ENCODE results near the gene CENPX. TPM values are rescaled to one million over a fixed set of nuclear protein-coding genes. Genes with fewer than 3 reads are reported as not detected.

CENPX gene
- total and polyA plus RNA-seq, 2 of the 13 experiments (the other 11 are each of a cell fraction or from before 2014, with no cell fraction given) = 92.7 to 170 TPM

DNA sequence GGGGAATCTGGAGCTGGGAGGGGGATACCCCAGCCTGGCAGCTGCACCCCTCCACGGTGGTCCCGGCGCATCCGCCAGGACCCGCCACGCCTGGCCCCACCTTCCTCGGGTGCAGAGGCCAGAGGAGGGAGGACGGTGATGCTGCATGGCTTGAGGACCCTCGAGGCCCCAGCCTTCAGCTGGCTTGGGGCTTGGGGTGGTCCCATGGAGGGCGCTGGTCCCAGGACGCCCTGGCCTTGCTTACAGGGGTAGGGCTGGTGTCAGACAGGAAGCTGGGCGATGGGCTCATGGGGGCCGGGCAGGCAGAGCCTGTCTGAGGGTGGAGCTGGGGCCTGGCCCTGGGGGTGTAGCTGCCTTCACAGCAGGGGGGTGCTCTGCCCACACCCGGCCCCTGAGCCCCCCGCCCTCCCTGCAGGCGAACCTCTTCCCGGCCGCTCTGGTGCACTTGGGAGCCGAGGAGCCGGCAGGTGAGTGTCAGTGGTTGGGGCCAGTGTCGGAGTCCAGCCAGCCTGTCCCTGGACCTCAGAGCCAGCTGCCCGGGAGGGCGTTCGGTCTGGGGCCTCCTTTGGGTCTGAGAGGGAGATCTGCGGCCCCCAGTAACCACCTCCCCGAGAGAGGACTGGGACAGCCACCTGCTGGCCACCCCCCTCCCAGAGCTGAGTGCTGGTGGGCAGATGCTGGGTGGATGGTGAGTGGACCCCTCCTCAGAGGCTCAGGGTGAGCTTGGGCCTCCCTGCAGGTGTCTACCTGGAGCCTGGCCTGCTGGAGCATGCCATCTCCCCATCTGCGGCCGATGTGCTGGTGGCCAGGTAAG is 6.4 kb downstream of the CENPX start (continued):
- TF ChIP-seq, protein P1, sequence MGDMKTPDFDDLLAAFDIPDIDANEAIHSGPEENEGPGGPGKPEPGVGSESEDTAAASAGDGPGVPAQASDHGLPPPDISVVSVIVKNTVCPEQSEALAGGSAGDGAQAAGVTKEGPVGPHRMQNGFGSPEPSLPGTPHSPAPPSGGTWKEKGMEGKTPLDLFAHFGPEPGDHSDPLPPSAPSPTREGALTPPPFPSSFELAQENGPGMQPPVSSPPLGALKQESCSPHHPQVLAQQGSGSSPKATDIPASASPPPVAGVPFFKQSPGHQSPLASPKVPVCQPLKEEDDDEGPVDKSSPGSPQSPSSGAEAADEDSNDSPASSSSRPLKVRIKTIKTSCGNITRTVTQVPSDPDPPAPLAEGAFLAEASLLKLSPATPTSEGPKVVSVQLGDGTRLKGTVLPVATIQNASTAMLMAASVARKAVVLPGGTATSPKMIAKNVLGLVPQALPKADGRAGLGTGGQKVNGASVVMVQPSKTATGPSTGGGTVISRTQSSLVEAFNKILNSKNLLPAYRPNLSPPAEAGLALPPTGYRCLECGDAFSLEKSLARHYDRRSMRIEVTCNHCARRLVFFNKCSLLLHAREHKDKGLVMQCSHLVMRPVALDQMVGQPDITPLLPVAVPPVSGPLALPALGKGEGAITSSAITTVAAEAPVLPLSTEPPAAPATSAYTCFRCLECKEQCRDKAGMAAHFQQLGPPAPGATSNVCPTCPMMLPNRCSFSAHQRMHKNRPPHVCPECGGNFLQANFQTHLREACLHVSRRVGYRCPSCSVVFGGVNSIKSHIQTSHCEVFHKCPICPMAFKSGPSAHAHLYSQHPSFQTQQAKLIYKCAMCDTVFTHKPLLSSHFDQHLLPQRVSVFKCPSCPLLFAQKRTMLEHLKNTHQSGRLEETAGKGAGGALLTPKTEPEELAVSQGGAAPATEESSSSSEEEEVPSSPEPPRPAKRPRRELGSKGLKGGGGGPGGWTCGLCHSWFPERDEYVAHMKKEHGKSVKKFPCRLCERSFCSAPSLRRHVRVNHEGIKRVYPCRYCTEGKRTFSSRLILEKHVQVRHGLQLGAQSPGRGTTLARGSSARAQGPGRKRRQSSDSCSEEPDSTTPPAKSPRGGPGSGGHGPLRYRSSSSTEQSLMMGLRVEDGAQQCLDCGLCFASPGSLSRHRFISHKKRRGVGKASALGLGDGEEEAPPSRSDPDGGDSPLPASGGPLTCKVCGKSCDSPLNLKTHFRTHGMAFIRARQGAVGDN (CRISPR knock-in tag; IDR thresholded peaks at IDR 0.05) = peak; percentile 39; the same call in 1 of the 2 replicates
- no peak for TF ChIP-seq WIZ (CRISPR knock-in tag; IDR thresholded peaks at IDR 0.05)
- TF ChIP-seq, protein P2, sequence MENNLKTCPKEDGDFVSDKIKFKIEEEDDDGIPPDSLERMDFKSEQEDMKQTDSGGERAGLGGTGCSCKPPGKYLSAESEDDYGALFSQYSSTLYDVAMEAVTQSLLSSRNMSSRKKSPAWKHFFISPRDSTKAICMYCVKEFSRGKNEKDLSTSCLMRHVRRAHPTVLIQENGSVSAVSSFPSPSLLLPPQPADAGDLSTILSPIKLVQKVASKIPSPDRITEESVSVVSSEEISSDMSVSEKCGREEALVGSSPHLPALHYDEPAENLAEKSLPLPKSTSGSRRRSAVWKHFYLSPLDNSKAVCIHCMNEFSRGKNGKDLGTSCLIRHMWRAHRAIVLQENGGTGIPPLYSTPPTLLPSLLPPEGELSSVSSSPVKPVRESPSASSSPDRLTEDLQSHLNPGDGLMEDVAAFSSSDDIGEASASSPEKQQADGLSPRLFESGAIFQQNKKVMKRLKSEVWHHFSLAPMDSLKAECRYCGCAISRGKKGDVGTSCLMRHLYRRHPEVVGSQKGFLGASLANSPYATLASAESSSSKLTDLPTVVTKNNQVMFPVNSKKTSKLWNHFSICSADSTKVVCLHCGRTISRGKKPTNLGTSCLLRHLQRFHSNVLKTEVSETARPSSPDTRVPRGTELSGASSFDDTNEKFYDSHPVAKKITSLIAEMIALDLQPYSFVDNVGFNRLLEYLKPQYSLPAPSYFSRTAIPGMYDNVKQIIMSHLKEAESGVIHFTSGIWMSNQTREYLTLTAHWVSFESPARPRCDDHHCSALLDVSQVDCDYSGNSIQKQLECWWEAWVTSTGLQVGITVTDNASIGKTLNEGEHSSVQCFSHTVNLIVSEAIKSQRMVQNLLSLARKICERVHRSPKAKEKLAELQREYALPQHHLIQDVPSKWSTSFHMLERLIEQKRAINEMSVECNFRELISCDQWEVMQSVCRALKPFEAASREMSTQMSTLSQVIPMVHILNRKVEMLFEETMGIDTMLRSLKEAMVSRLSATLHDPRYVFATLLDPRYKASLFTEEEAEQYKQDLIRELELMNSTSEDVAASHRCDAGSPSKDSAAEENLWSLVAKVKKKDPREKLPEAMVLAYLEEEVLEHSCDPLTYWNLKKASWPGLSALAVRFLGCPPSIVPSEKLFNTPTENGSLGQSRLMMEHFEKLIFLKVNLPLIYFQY (CRISPR knock-in tag; IDR thresholded peaks at IDR 0.05; ENCODE audit: borderline replicate concordance) = no peak
- TF ChIP-seq, protein P3, sequence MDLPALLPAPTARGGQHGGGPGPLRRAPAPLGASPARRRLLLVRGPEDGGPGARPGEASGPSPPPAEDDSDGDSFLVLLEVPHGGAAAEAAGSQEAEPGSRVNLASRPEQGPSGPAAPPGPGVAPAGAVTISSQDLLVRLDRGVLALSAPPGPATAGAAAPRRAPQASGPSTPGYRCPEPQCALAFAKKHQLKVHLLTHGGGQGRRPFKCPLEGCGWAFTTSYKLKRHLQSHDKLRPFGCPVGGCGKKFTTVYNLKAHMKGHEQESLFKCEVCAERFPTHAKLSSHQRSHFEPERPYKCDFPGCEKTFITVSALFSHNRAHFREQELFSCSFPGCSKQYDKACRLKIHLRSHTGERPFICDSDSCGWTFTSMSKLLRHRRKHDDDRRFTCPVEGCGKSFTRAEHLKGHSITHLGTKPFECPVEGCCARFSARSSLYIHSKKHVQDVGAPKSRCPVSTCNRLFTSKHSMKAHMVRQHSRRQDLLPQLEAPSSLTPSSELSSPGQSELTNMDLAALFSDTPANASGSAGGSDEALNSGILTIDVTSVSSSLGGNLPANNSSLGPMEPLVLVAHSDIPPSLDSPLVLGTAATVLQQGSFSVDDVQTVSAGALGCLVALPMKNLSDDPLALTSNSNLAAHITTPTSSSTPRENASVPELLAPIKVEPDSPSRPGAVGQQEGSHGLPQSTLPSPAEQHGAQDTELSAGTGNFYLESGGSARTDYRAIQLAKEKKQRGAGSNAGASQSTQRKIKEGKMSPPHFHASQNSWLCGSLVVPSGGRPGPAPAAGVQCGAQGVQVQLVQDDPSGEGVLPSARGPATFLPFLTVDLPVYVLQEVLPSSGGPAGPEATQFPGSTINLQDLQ (CRISPR knock-in tag; IDR thresholded peaks at IDR 0.05) = no peak
- TF ChIP-seq, protein P4, sequence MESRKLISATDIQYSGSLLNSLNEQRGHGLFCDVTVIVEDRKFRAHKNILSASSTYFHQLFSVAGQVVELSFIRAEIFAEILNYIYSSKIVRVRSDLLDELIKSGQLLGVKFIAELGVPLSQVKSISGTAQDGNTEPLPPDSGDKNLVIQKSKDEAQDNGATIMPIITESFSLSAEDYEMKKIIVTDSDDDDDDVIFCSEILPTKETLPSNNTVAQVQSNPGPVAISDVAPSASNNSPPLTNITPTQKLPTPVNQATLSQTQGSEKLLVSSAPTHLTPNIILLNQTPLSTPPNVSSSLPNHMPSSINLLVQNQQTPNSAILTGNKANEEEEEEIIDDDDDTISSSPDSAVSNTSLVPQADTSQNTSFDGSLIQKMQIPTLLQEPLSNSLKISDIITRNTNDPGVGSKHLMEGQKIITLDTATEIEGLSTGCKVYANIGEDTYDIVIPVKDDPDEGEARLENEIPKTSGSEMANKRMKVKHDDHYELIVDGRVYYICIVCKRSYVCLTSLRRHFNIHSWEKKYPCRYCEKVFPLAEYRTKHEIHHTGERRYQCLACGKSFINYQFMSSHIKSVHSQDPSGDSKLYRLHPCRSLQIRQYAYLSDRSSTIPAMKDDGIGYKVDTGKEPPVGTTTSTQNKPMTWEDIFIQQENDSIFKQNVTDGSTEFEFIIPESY (CRISPR knock-in tag; IDR thresholded peaks at IDR 0.05) = peak; percentile 91
- TF ChIP-seq ZNF589 (CRISPR knock-in tag; conservative IDR thresholded peaks at IDR 0.05) = peak; percentile 57; the same call in 1 of the 2 replicates
- TF ChIP-seq ZNF225 (CRISPR knock-in tag; IDR thresholded peaks at IDR 0.05) = 0 out of 2 replicates have a peak, but pooled peaks have one; percentile 36
- peak; percentile 98 for TF ChIP-seq AKAP8 (CRISPR knock-in tag; IDR thresholded peaks at IDR 0.05)
- TF ChIP-seq NR1H2 (CRISPR knock-in tag; IDR thresholded peaks at IDR 0.05; ENCODE audit: borderline replicate concordance, low read depth) = no peak
- TF ChIP-seq KLF9 (CRISPR knock-in tag; IDR thresholded peaks at IDR 0.05; ENCODE audit: low read depth) = no peak
- no peak for TF ChIP-seq ZNF556 (CRISPR knock-in tag; IDR thresholded peaks at IDR 0.05; ENCODE audit: borderline replicate concordance)
- peak; percentile 61; the same call in 1 of the 2 replicates for TF ChIP-seq ZC3H13 (CRISPR knock-in tag; IDR thresholded peaks at IDR 0.05)
- no peak for TF ChIP-seq ATRX (CRISPR knock-in tag; IDR thresholded peaks at IDR 0.05; ENCODE audit: borderline replicate concordance)
- TF ChIP-seq SNRNP70 (IDR thresholded peaks at IDR 0.05; ENCODE audit: low read depth, low read length) = no peak
- TF ChIP-seq HIVEP1 (CRISPR knock-in tag; IDR thresholded peaks at IDR 0.05) = no peak
- TF ChIP-seq ZNF468 (CRISPR knock-in tag; IDR thresholded peaks at IDR 0.05) = no peak

Measured in HepG2 (cell line).